Measurements from ENCODE around the gene TMPRSS2.

Gene TMPRSS2

DNA sequence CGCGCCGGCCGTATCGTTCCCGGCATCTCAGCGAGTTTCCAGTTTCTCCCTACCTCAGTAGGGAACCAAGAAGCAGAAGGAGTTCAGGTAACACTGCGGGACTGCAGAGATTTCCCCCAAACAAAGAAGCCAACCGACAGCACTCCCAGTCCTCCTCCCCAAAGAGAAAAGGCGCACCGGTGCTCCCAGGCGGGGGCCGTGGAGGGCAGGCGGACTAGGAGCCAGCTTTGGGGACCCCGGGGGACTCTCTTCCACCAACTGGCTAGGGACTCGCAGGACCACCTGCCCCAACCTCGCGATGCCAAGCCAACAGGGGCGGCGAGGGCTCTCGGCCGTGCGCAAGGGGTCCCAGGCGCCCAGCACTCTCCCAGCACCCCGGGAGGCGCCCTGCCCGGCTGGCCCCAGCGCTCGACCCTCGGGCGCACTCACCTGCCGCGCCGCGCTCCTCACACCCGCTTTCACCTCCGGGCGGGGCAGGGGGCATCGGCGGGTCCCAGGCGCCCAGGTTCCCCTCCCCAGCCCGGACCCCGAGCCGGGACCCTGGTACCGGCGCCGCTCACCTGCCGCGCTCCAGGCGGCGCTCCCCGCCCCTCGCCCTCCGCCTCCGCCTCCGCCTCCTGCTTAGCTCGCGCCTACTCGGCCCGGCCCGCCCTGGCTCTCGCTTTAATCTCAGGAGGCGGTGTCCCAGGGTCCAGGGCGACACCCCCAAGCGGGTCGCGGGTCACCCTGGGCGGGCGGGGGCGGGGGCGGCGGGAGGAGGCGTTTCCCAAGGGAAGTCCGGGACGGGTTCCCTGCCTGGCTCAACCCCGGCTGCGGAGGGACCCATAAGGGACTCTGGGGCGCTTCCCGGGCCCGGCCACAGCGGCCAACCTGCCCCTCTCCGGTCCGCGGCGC is at the start of gene TMPRSS2:
Gene TMPRSS2 (minus strand): TSS at position 638 of the 894 bp plus-strand sequence. CDS start 10,025 bp downstream, outside the sequence.
- no peak for DNase-seq

GRCh38 chr21:41555057-41555456 is 47.1 kb upstream of the TMPRSS2 start:
- DNase-seq: no peak

GRCh38 chr21:41552254-41552653 is 44.3 kb upstream of the TMPRSS2 start:
- no peak for DNase-seq

GRCh38 chr21:41548781-41549180 is 40.8 kb upstream of the TMPRSS2 start:
- DNase-seq: no peak

DNA sequence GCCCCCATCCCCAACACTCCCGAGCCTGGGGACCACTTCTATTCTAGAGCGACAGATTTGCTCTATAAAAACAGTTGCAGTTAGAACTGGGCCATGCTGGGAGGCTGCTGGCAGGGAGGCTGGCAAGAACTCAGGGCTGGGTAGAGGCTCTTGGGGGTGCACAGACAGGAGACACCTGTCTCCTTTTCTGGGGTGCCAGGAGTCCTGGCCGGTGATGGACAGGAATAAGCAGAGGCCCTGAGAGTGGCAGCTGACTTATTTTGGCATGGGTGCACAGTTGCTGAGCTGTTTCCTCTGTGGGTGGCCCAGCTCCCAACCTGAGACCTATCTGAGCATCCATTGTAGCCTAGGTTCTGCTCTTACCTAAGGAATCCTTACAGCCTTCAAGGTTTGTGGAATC is 39.2 kb upstream of the TMPRSS2 start:
- no peak for DNase-seq

DNA sequence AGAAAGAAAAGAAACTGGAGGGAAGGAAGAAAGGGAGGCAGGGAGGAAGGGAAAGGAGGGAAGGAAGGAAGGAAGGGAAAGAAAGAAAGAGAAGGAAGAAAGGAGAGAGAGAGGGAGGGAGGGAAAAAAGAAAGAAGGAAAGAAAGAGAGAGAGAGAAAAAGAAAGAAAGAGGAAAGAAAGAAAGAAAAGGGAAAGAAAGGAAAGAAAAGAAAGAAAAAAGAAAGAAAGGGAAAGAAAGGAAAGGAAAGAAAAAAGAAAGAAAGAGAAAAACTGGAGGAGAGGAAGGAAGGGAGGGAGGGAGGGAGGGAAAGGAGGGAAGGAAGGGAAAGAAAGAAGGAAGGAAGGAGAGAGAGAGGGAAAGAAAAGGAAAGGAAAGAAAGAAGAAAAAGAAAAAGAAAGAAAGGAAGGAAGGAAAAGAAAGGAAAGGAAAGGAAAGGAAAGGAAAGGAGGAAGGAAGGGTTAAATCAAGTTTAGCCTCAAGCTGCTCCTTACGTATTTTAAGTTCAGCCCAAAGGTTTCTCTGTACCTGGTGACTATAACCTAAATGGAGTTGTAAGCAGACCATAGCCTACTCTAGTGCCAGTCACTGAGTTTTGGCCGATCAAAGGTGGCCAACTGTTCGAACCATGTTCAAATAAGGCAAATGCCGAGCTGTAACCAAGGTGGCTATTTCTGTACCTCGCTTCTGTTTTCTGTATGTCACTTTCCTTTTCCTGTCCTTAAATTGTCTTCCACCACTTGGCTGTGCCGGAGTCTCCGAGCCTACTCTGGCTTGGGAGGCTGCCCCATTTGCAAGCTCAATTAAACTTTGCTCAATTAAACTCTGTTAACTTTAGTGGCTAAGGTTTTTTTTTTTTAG is 37.8 kb upstream of the TMPRSS2 start:
- no peak for DNase-seq

DNA sequence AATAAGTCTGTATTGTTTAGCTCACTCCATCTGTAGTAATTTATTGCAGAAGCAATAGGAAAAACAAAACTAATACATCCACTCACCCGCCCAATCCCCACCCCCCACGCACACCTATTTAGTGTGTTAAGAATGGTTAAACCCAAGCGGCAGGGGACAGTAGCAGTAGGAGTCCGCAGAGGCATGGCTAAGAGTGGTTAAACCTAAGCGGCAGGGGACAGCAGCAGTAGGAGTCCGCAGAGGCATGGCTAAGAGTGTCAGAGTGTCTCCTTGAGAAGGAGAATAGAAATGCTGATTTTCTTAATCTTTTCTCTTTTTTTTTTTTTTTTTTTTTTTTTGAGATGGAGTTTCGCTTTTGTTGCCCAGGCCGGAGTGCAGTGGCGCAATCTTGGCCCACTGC is 34.8 kb upstream of the TMPRSS2 start:
- no peak for DNase-seq

GRCh38 chr21:41537356-41537755 is 29.4 kb upstream of the TMPRSS2 start:
- no peak for DNase-seq

DNA sequence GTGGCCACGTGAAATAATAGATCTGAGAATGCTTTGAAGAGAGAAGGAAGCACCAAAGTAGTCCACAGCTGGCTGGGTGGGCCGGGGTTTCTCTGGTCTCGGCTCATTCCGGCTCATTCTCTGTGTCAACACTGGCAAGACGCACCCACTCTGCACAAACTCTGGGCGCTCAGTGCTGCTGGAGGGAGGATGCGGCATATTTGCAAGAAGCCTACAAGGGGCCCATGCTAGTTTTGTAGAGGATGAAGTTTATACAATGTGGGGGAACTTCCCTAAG is 28.8 kb upstream of the TMPRSS2 start:
- no peak for DNase-seq

- no peak for DNase-seq
These were observed 28.3 kb upstream of the TMPRSS2 start for GRCh38 chr21:41536076-41536826.

- DNase-seq: no peak
These were observed 22.4 kb upstream of the TMPRSS2 start for GRCh38 chr21:41530366-41530765.

GRCh38 chr21:41529769-41530168 is 21.8 kb upstream of the TMPRSS2 start:
- DNase-seq: no peak

GRCh38 chr21:41526478-41527087 is 18.6 kb upstream of the TMPRSS2 start:
- DNase-seq: no peak

GRCh38 chr21:41523175-41523574 is 15.2 kb upstream of the TMPRSS2 start:
- DNase-seq: no peak

GRCh38 chr21:41521489-41522027 is 13.6 kb upstream of the TMPRSS2 start:
- DNase-seq: no peak

DNA sequence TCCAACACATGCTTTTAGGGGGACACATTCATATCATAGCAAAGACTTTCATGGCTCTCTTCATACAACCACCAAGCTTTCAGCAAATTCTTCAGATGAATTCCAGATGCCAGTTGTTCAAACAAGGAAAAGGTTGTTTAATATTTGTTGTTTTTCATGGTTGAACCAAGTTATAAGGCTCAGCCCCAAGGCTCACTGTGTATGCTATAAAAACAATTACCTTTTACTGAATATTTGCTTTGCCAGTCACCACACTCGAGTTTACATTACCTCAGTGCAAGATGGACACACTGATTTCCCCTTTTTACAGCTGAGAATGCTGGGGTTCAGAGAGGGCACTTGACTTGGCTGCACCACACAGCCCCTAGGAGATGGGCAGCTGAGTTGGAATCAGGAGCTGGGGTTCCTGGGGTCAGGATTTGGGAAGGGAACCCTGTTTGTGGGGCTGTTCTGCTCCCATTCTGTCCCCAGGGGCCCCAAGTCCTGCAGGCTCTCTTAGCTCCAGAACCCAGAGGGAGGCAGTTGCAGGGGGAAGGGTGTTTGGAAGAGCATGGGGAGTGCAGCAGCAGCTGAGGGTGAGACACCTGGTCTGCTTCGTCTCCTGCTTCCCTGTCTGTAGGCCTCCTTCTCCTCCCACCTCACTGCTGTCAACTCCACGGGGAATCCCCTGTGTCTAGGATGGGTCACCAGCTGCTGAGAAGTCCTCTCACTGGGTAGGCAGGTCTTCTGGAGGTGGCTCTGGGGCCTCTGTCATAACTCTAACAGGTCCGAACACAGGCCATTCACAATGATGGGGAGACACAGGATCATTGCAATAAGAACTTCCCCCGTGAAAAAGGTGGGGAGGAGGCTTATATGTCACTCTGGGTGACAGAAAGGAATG is 12.8 kb upstream of the TMPRSS2 start:
- no peak for DNase-seq

- no peak for DNase-seq
These were observed 12.0 kb upstream of the TMPRSS2 start for GRCh38 chr21:41519806-41520559.

DNA sequence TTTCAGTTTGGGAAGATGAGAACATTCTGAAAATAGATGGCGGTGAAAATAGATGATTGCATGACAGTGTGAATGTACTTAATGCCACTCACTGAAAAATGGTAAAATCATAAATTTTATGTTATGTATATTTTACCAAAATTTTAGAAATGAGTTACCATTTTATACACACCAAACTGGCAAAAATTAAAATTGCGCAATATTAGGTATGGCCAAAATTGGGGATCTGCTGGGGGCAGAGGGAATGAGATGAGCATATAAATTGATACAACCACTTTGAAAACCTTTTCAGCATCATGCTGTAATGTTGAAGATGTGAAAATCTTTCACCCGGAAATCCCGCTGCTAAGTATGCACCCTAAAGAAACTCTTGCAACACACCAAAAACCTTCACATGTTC is 10.8 kb upstream of the TMPRSS2 start:
- no peak for DNase-seq

DNA sequence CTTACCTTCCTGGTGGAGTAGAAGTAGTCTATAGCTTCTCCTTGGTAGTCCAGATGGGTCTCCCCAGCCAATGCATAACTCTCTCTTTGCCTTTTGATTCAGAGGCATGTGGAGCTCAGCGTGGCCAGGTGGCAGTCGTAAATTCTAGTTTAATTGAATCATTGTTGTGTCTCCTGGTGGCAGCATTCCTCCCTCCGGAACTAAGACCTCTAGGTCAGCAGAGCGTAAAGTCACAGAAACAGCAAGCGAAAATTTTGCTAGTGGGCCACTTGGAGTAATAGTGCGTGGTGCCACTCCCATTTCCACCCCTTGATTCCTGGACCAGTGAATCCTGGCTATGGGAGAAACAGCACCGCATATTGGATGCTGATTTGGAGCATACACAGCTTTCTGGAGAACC is 3.9 kb upstream of the TMPRSS2 start:
- DNase-seq: no peak

DNA sequence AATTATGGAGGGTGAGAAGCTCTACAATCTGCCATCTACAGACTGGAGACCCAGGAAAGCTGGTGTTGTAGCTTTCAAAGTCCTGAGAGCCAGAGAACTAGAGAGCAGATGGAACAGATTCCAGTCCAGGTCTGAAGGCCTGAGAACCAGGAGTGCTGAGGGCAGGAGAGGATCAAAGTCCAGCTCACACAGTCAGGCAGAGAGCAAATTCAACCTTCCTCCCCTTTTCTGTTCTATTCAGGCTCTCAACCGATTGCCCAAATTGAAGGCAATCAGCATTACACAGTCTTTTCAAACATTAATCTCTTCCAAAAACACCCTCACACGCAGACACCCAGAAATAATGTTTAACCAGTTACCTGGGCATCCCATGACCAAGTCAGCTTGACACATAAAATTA is 2.5 kb upstream of the TMPRSS2 start:
- no peak for DNase-seq

DNA sequence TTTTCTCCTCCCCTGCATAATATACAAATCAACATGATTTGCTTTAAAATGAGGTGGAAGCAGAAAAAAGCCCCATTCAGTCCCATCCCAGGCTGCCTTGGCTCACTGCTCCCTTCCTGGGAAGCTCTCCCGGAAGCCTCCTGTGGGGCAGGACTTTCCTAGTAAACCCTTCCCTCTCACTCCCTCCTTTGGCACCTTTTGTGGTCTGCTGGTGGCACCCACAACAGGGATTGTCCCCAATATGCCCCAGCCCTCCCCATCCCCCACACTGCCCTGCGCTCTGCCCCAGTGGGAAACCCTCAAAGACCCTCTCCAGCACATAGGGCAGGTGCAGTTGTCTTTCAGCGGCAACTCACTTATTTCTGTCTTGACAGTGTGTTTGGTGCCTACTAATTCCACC is 1.8 kb upstream of the TMPRSS2 start:
- no peak for DNase-seq

All from NCI-H2171 treated with DMSO at 0.1 percent for 48 hours (cell line).